GM18507 (cell line): ENCODE data around the gene DLK1.

Experiments
- DNase-seq: peaks from one replicate; pipeline ENCODE4 v3.0.0; 2011; ENCODE audit warnings: low read depth; ENCODE audit not compliant: insufficient read length; ENCODE audit errors: extremely low spot score
- FAIRE-seq: peaks from 2 replicates; lab custom pipeline; 2011; peaks lifted over from hg19 to GRCh38; lab: Jason Lieb, UNC

DLK1 gene

DNA sequence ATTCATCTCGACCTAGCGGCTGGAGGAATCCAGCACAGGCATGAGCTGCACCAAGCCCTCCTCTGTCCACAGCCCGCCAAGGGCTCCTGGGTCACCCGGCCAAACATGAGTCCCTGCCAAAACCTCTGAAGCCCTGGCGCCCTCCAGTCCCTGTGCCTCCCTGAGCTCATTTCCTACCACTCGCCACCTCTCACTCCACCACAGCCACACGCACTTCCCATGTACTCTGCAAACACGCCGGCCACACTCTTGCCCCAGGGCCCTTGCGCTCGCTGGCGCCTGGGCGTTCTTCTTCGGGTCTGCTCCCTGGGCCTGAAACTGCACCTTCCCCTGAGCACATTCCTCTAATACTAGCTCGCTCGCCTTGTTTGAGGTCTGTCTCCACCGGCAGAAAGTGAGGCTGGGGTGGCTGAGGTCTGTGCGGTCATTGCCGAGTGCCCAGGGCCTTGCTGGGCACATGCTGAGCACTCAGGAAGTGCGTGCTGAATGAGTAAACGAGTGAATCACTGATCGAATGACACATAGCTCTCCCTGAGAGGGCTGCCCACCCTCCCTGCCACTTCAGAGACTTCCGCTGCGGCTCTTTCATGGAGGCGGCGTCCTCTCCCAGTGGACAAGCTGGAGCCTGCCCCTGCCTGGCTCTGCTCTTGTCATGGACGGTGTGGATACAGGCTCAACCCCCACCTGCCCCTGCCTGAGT is 33.7 kb upstream of the DLK1 start:
- DNase-seq, result no peak

GRCh38 chr14:100693877-100694578 is 32.7 kb upstream of the DLK1 start:
- DNase-seq, result no peak
- no peak for FAIRE-seq

More for the DNA sequence above, 33.7 kb upstream of the DLK1 start:
- no peak for FAIRE-seq

DNA sequence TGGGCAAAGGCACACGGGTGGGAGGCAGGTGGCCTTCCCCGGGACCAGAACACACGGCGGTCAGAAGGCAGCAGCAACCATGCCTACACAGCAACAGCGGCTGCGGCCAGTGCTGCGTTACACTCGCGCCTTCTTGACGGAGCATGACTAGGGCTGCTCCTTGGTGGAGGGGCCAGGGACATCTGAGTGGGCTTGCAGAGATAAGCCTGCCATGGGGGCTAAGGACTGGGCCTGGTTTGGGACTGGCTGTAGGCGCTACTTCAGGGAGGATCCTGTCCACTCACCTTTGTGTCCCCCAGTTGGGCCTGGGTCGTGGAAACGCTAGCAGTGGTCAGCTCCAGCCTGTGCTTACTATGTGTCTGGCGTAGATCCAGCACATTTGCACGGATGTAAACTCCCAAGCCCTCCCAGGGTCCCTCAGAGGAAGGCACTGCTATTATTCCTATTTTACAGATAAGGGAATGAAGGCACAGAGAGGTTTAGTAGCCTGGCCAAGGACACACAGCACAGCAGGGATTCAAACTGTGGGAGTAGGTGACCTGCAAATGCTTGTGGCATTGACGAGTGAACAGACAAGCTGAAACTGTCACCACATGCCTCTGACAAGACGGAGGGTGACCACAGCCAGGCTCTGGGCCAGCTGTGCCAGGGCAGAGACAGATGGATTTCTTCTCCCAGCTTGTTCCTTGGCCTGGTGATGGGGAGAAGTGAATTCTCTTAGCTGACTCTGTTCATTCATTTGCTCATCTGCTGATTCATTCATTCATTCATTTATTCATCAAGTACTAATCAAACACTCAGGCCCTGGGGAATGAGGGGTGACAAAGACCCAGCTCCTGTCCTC is 31.9 kb upstream of the DLK1 start:
- FAIRE-seq (no peak), DNase-seq (no peak)

- DNase-seq (no peak), FAIRE-seq (no peak)
These were observed 31.3 kb upstream of the DLK1 start for GRCh38 chr14:100695423-100695738.

DNA sequence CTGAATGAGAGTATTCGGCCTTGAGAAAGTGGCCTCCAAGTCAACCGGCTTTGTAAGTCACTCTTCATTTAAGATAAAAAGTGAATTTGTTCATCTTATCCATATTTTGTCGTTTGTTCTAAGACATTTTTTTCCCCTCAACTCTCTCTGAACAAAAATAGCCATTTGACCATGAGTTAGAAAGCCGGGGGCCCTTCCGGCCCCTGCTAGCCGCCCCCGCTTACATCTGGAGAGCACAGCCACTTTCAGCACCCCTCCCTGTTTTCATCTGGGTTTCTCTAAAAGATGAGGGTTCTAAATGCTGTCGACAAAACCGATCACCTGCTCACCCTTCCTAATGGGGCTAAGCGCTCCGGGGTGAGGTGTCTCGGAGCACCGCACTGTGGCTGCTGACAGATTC is 30.7 kb upstream of the DLK1 start:
- FAIRE-seq (no peak), DNase-seq (no peak)

GRCh38 chr14:100696590-100696989 is 30.1 kb upstream of the DLK1 start:
- DNase-seq (no peak), FAIRE-seq (no peak)

GRCh38 chr14:100698066-100698465 is 28.6 kb upstream of the DLK1 start:
- FAIRE-seq (no peak), DNase-seq (no peak)

GRCh38 chr14:100698666-100699448 is 27.8 kb upstream of the DLK1 start:
- no peak for FAIRE-seq
- DNase-seq, result no peak

DNA sequence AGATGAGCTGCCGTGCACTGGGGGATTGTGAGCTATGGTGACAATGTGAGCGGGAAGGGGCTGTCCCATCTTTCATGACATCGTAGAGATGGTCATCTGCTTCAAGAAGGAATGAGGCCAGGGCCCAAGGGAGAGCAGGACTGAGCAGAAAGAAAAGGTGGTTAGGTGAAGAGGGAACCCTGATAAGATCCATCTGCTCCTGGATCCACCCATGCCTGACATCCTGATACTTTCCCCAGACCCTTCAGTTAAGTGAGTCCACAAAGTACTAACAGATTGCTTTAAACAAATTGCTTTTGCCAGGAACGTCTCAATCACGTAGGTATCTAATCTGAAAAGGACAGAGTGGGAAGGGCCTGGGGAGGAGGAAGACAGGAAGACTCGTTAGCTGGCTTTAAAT is 25.4 kb upstream of the DLK1 start:
- DNase-seq, result no peak
- no peak for FAIRE-seq

DNA sequence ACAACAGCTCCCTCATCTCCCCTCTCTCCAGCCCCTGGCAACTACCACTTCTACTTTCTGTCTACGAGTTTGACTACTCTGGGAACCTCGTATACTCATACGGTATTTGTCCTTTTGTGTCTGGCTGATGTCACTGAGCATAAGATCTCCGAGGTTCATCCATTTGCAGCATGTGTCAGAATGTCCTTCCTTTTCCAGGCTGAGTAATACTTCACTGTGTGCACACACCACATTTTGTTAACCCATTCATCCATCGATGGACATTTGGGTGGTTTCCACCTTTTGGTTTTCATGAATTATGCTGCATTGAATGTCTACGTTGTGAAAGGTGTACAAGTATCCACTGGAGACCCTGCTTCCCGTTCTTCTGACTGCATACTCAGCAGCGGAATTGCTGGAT is 24.1 kb upstream of the DLK1 start:
- DNase-seq (no peak), FAIRE-seq (no peak)

DNA sequence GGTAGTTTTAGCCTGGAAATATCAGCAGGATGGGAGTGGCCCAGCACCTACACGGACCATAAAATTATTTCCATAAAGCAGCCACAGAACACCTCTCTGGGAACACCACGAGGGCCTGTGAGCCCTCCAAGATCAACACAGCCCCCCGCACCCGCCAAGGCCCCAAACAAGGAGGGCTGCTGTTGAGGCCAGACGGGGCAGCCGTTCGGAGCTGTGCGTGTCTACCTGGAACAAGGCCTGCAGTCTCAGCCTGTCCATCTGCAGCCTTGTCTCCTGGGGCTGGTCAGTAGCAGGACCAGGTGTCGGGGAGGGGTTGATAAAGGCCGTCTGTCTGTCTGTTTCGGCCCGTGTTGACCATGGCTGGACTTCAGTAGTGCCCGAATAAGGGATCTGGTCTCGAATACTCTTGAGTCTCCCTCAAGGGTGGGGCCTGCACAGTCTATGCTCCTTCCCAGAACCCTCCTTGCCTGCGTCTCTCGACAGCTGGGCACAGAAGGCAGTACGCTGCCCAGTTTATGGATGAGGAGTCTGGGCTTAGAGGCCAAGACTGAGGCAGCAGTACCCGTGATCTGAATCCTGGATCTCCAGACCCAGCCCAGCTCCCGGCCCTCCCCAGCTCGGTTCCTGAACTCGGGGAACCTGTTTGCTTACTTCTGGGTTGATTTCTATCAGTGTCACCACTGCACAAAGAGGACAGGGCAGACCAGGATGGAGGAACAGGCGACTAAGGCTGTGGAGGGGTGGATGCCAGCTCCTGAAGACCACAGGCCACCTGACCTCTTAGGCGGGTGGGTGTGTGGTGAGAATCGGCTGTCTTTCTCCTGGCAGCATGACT is 23.1 kb upstream of the DLK1 start:
- FAIRE-seq (no peak), DNase-seq (no peak)

- FAIRE-seq (no peak), DNase-seq (no peak)
These were observed 20.5 kb upstream of the DLK1 start for GRCh38 chr14:100706200-100706599.

- FAIRE-seq, result no peak
- no peak for DNase-seq
These were observed 19.8 kb upstream of the DLK1 start for GRCh38 chr14:100706860-100707259.

DNA sequence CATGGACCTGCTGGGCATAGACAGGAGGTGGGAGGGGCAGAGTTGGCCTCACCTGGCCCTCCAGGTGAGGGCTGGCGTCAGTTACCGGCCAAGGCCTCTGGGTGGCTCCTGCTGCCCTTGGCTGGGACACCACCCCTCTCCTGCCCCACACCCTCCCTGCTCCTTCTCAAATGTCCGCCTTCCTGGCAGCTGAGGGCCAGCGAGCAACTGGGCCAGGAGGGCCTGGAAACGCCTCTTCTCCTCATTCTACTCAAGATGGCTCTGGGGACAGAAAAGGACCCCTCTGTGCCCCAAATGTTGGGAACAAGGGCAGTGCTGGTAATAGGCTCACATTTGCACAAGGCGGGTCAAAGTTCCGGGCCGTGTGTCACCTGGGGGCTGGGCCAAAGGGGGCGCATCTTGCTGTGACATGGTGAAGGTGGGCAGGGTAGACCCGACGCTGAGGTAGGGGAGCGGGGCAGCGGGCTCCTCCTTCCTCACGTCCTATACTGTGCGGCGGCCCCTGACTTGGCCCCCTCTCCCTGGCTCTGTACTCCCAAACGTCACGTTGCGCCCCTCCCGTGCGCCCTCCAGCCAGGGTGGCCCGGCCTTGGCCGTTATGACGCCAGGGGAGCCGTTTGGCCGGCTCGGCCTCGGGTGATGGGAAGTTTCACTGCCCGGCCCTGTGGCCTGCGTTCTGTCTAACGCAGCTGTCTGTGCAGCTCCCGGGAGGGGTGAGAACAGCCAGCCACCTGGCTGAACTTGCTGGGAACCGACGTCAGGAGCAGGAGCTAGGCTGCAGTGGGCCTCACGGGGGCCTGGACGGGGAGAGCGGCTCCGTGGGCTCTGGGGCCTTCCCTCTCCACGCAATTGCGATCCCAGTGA is 18.0 kb upstream of the DLK1 start:
- no peak for FAIRE-seq
- DNase-seq, result no peak

- DNase-seq, result no peak
- FAIRE-seq, result no peak
These were observed 17.1 kb upstream of the DLK1 start for GRCh38 chr14:100709289-100710284.

DNA sequence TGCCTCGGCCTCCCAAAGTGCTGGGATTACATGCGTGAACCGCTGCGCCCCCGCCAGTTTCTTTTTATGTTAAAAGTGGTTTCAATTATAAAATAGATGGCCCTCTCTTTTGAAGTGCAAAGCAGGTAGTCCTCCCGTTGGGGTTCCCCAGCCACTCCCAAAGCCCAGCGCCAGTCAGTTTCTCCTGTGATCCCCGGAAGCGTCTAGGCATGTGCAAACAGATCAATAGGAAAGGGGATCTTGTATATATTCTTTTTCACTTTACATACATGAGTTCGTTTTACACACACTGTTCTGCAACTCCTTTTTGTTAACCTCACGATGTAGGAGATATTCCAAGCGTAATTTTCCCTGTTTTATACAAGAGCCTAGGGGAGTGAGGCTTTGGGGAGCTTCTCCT is 16.3 kb upstream of the DLK1 start:
- FAIRE-seq (no peak), DNase-seq (no peak)

DNA sequence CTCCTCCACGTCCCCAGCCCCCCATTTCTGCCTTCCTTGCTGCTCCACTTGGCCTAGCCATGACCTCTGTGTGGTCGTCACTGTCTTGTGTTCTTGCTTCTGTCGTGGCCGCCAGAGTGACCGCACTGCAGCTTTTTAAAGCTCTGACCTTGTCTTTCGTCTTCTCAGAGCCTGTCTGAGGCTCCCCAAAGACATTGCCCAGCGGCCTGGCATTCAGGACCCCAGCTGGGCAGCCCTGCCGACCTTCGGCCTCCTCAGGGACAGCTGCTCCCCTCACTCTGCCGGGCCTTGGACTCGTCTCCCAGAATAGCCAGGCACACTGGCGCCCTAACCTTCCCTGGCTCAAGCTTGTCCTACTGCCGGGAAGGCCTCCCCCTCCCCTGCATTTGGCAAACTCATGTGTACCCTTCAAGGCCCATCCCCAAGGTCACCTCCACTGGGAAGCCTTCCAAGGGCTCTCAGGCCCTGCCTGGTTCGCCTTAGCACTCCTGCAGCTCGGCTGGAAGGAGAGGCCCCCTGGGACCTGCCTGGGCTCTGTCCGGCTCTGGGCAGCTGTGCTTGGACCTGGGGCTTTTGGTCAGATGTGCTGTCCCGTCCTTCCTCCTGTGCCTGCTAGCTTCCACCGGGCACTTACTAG is 15.7 kb upstream of the DLK1 start:
- DNase-seq, result no peak
- FAIRE-seq, result no peak
